A549 (cell line): Measurements from ENCODE around the gene MAGIX. TPM values are rescaled to one million over a fixed set of nuclear protein-coding genes. Genes with fewer than 3 reads are reported as not detected.

Source experiments
- ATAC-seq, 2 experiments: fragments of 200-7000 bp in 1 of 2; fragments of >200 bp in 1 of 2; cut with Nextera tagmentation in 1 of 2; cut with Tn5 transposase in 1 of 2; 3 replicates each; pipeline versions ENCODE4 v1.8.0 to v1.9.1; 2018 to 2020; ENCODE audit warnings: mild to moderate bottlenecking in 1 of 2, moderate library complexity in 1 of 2
- CTCF ChIA-PET: fragments of 300-600 bp; sonication (Branson Sonifier 250); formaldehyde crosslinking; extraction: SDS; loops from one replicate; lab custom pipeline; 2021; ENCODE audit warnings: antibody characterized with exemption, inconsistent platforms; lab: Yijun Ruan, JAX
- POLR2A ChIA-PET: fragments of 350-600 bp; formaldehyde crosslinking; extraction: SDS; loops from one replicate; lab custom pipeline; 2021; ENCODE audit warnings: antibody characterized with exemption, inconsistent platforms; lab: Yijun Ruan, JAX
- DNase-seq, 2 experiments: peaks; one replicate each; pipeline versions ENCODE4 v3.0.0 to v3.0.0-alpha.2; 2011 to 2016; ENCODE audit warnings: low read depth in 1 of 2, low spot score in 1 of 2
- FAIRE-seq: peaks from 2 replicates; lab custom pipeline; 2011; peaks lifted over from hg19 to GRCh38; lab: Jason Lieb, UNC
- H3K27ac ChIP-seq, 2 experiments: fragments of >200 bp; sonication (Bioruptor Twin); formaldehyde crosslinking; 3 replicates each; pipeline ENCODE4 v1.5.1; 2016 to 2017
- H3K4me1 ChIP-seq: fragments of >200 bp; sonication (Bioruptor Twin); formaldehyde crosslinking; 3 replicates; pipeline ENCODE4 v1.6.1; 2016
- H3K4me2 ChIP-seq: fragments of >200 bp; sonication (Bioruptor Twin); formaldehyde crosslinking; 3 replicates; pipeline ENCODE4 v1.6.1; 2016
- H3K4me3 ChIP-seq: fragments of >200 bp; sonication (Bioruptor Twin); formaldehyde crosslinking; 3 replicates; pipeline ENCODE4 v1.5.1; 2016
- H3K9me3 ChIP-seq: fragments of >200 bp; sonication (Bioruptor Twin); formaldehyde crosslinking; 3 replicates; pipeline ENCODE4 v1.6.1; 2016
- ATOH8 ChIP-seq: fragments of 250-450 bp; sonication (Bioruptor Pico); IDR thresholded peaks from 2 replicates; pipeline ENCODE4 v1.5.0; 2020; ENCODE audit warnings: low read depth, mild to moderate bottlenecking, moderate library complexity
- BCL3 ChIP-seq: fragments of >200 bp; sonication (Bioruptor Twin); formaldehyde crosslinking; IDR thresholded peaks from 3 replicates; pipeline ENCODE4 v1.6.1; 2016
- CHD4 ChIP-seq: fragments of 200-600 bp; sonication (generic); IDR thresholded peaks from 2 replicates; pipeline ENCODE4 v1.6.1; 2016; ENCODE audit warnings: antibody characterized with exemption, mild to moderate bottlenecking, borderline replicate concordance
- CTCF ChIP-seq: fragments of >200 bp; sonication (Bioruptor Twin); formaldehyde crosslinking; IDR thresholded peaks from 3 replicates; pipeline ENCODE4 v1.5.1; 2016
- E2F6 ChIP-seq: IDR thresholded peaks from 2 replicates; pipeline ENCODE4 v1.6.1; 2012; ENCODE audit warnings: low read depth, borderline replicate concordance
- EHF ChIP-seq: fragments of 250-450 bp; sonication (Bioruptor Pico); IDR thresholded peaks from 2 replicates; pipeline ENCODE4 v1.5.0; 2020; ENCODE audit warnings: mild to moderate bottlenecking
- FOSB ChIP-seq: fragments of 250-450 bp; sonication (Bioruptor Pico); IDR thresholded peaks from 2 replicates; pipeline ENCODE4 v1.5.0; 2020; ENCODE audit warnings: mild to moderate bottlenecking, moderate library complexity
- FOSL2 ChIP-seq, 2 experiments: fragments of 450-650 bp in 1 of 2; fragments of >200 bp in 1 of 2; sonication (Bioruptor Twin) in 1 of 2; formaldehyde crosslinking; IDR thresholded peaks; 2 replicates each; pipeline versions ENCODE4 v1.5.0 to v1.6.1; 2016 to 2020; ENCODE audit warnings: mild to moderate bottlenecking in 1 of 2, moderate library complexity in 1 of 2
- HDAC2 ChIP-seq: fragments of 200-600 bp; sonication (generic); IDR thresholded peaks from 2 replicates; pipeline ENCODE4 v1.6.1; 2016
- HES2 ChIP-seq: fragments of >200 bp; sonication (Bioruptor Twin); formaldehyde crosslinking; IDR thresholded peaks from 2 replicates; pipeline ENCODE4 v1.6.1; 2016
- HEYL ChIP-seq: fragments of 250-450 bp; sonication (Bioruptor Pico); IDR thresholded peaks from 2 replicates; pipeline ENCODE4 v1.8.0; 2021; ENCODE audit warnings: mild to moderate bottlenecking, moderate library complexity
- HOXB5 ChIP-seq: fragments of 250-450 bp; sonication (Bioruptor Pico); IDR thresholded peaks from 2 replicates; pipeline ENCODE4 v1.5.0; 2020; ENCODE audit warnings: mild to moderate bottlenecking, moderate library complexity
- JUN ChIP-seq, 2 experiments: fragments of >200 bp; sonication (Bioruptor Twin); formaldehyde crosslinking; IDR thresholded peaks; 2 replicates in 1 of 2; 3 replicates in 1 of 2; pipeline ENCODE4 v1.6.1; 2016 to 2017
- MAX ChIP-seq: IDR thresholded peaks from 2 replicates; pipeline ENCODE4 v1.6.1; 2012
- NR3C1 ChIP-seq: fragments of >200 bp; sonication (Bioruptor Twin); formaldehyde crosslinking; IDR thresholded peaks from 3 replicates; pipeline ENCODE4 v1.6.1; 2017
- PBX3 ChIP-seq: IDR thresholded peaks from 2 replicates; pipeline ENCODE4 v1.6.1; 2012
- PHF8 ChIP-seq: fragments of 200-600 bp; sonication (generic); IDR thresholded peaks from 2 replicates; pipeline ENCODE4 v1.6.1; 2016; ENCODE audit warnings: low read depth, mild to moderate bottlenecking, antibody characterized with exemption, moderate library complexity, borderline replicate concordance
- POLR2A ChIP-seq: IDR thresholded peaks from 2 replicates; pipeline ENCODE4 v1.6.1; 2012; ENCODE audit warnings: mild to moderate bottlenecking, low read length
- POLR2AphosphoS2 ChIP-seq: conservative IDR thresholded peaks from 2 replicates; pipeline ENCODE4 v1.6.1; 2012; ENCODE audit warnings: low read length, improper control_type of control experiment, inconsistent platforms
- RAD21 ChIP-seq, 2 experiments: fragments of >200 bp in 1 of 2; sonication (Bioruptor Twin) in 1 of 2; formaldehyde crosslinking in 1 of 2; IDR thresholded peaks in 1 of 2; conservative IDR thresholded peaks in 1 of 2; 2 replicates in 1 of 2; 3 replicates in 1 of 2; pipeline ENCODE4 v1.6.1; 2012 to 2018; ENCODE audit warnings: inconsistent platforms in 1 of 2
- SMC3 ChIP-seq: fragments of >200 bp; sonication (Bioruptor Twin); formaldehyde crosslinking; IDR thresholded peaks from 3 replicates; pipeline ENCODE4 v1.6.1; 2018; ENCODE audit warnings: inconsistent platforms
- TFCP2L1 ChIP-seq: fragments of 250-450 bp; sonication (Bioruptor Pico); IDR thresholded peaks from 2 replicates; pipeline ENCODE4 v1.5.0; 2021; ENCODE audit warnings: mild to moderate bottlenecking
- TP53 ChIP-seq: fragments of 250-450 bp; sonication (Bioruptor Pico); IDR thresholded peaks from 2 replicates; pipeline ENCODE4 v1.5.0; 2021; ENCODE audit warnings: mild to moderate bottlenecking, moderate library complexity
- USF2 ChIP-seq: fragments of 450-650 bp; IDR thresholded peaks from 2 replicates; pipeline ENCODE4 v1.6.1; 2014; ENCODE audit warnings: antibody characterized with exemption
- ZFP36 ChIP-seq: fragments of 450-650 bp; IDR thresholded peaks from 2 replicates; pipeline ENCODE4 v1.6.1; 2014; ENCODE audit warnings: borderline replicate concordance; ENCODE audit not compliant: partially characterized antibody
- ZSCAN20 ChIP-seq: fragments of 250-450 bp; sonication (Bioruptor Pico); IDR thresholded peaks from 2 replicates; pipeline ENCODE4 v1.8.0; 2022; ENCODE audit warnings: mild to moderate bottlenecking, moderate library complexity
- whole genome bisulfite sequencing: methylation state at CpG from one replicate; pipeline ENCODE4 v1.1.6; 2017; ENCODE audit errors: missing lambda C conversion rate; 5-methylcytosine and 5-hydroxymethylcytosine counted together
- polyA plus RNA-seq, 4 experiments: library from polyadenylated mRNA; depleted of rRNA in 3 of 4; stranded (reverse); fragments of >200 nt; fragmentation: RNase III in 1 of 4; extraction: RNeasy Plus Mini Kit Qiagen cat#74134 plus additional on column Dnase treatment in 1 of 4; gene quantifications; 2 replicates in 3 of 4; 3 replicates in 1 of 4; pipeline ENCODE4 v1.2.3, GENCODE V29; 2011 to 2017

The MAGIX gene
- polyA plus RNA-seq, 2 of the 4 experiments (the other 2 are of a cell fraction) = 1.1 to 2.2 TPM

- H3K27ac ChIP-seq = peak overlapping the region; percentile 97 to 99
- DNase-seq = peak; percentile 81 to 95
- CTCF ChIA-PET = interaction anchor here (0.6 to 3.2 kb wide), 26 partner anchors 8 to 525 kb away, joined by 3 to 54 read pairs (median 4); partner anchors contain the start of gene PLP2
- FAIRE-seq = peak; percentile 79
- H3K9me3 ChIP-seq = no peaks in the 10 kb centered on the region
- TF ChIP-seq SMC3 (peak; percentile 60), USF2 (no peak), NR3C1 (no peak), HEYL (CRISPR knock-in tag) (no peak), CHD4 (no peak), ZFP36 (no peak), PBX3 (no peak), ATOH8 (peak; percentile 82; the same call in 1 of the 2 replicates), EHF (peak; percentile 65; the same call in 1 of the 2 replicates), HOXB5 (CRISPR knock-in tag) (0 out of 2 replicates have a peak, but pooled peaks have one; percentile 43), FOSB (CRISPR knock-in tag) (no peak), MAX (peak; percentile 92), POLR2AphosphoS2 (no peak), HES2 (no peak), ZSCAN20 (CRISPR knock-in tag) (no peak), BCL3 (0 out of 3 replicates have a peak, but pooled peaks have one; percentile 40), CTCF (peak; percentile 78), JUN (IDR thresholded peaks at IDR 0.05) (peak in 1 of 2 experiments; percentile 63; a peak in 1 of 5 replicates), PHF8 (peak; percentile 10; the same call in 1 of the 2 replicates), TP53 (CRISPR knock-in tag) (no peak), RAD21 (conservative IDR thresholded peaks at IDR 0.05 in 1 of 2, IDR thresholded peaks at IDR 0.05 in 1 of 2) (peak; percentile 20 to 47; a peak in 3 of 5 replicates), E2F6 (peak; percentile 83), HDAC2 (no peak), TFCP2L1 (CRISPR knock-in tag) (peak; percentile 13; the same call in 1 of the 2 replicates), POLR2A (no peak; the same call in none of the 2 replicates), FOSL2 (IDR thresholded peaks at IDR 0.05) (no peak), FOSL2 (CRISPR knock-in tag; IDR thresholded peaks at IDR 0.05) (peak; percentile 85)
- POLR2A ChIA-PET = interaction anchor here (0.6 to 1.9 kb wide), 7 partner anchors 14 to 558 kb away, joined by 3 to 15 read pairs (median 7); partner anchors contain the start of genes CCDC22, PLP2, PQBP1 and TIMM17B
- H3K4me2 ChIP-seq = peak overlapping the region; percentile 78
- ATAC-seq = peak; percentile 93 to 95
- peaks cover 8% of the 10 kb centered on the region; the same call in 1 of the 3 replicates for H3K4me1 ChIP-seq
- H3K4me3 ChIP-seq = peak overlapping the region; percentile 63
- 24% methylated on average over 19 of the region's 65 CpGs for WGBS
Observed at GRCh38 chrX:49155900-49156837, 6.4 kb upstream of the MAGIX start.
